SK-N-SH treated with all-trans-retinoic acid at 6 μM for 48 hours (cell line): Measurements from ENCODE around the gene FSHB.

Experiments
- ARNTL ChIP-seq: fragments of 450-650 bp; formaldehyde crosslinking; IDR thresholded peaks from 2 replicates; pipeline ENCODE4 v1.5.0; 2020; ENCODE audit warnings: low read depth, mild to moderate bottlenecking, moderate library complexity, borderline replicate concordance
- CREB5 ChIP-seq: fragments of 250-450 bp; sonication (Bioruptor Pico); IDR thresholded peaks from 2 replicates; pipeline ENCODE4 v1.5.1; 2020; ENCODE audit warnings: low read depth, mild to moderate bottlenecking, moderate library complexity
- ESRRG ChIP-seq: fragments of 250-450 bp; sonication (Bioruptor Pico); IDR thresholded peaks from 2 replicates; pipeline ENCODE4 v1.6.1; 2021; ENCODE audit warnings: mild to moderate bottlenecking
- TOX ChIP-seq: fragments of 250-450 bp; sonication (Bioruptor Pico); IDR thresholded peaks from 2 replicates; pipeline ENCODE4 v1.8.0; 2021; ENCODE audit warnings: mild to moderate bottlenecking, moderate library complexity, borderline replicate concordance
- TSHZ2 ChIP-seq: fragments of 250-450 bp; sonication (Bioruptor Pico); IDR thresholded peaks from 2 replicates; pipeline ENCODE4 v1.5.0; 2020; ENCODE audit warnings: mild to moderate bottlenecking, moderate library complexity
- ZC3H10 ChIP-seq: fragments of 250-450 bp; sonication (Bioruptor Pico); IDR thresholded peaks from 2 replicates; pipeline ENCODE4 v1.5.1; 2021; ENCODE audit warnings: mild to moderate bottlenecking, moderate library complexity
- ZFP30 ChIP-seq: fragments of 450-650 bp; formaldehyde crosslinking; IDR thresholded peaks from 2 replicates; pipeline ENCODE4 v1.5.0; 2022; ENCODE audit warnings: mild to moderate bottlenecking, moderate library complexity
- ZNF70 ChIP-seq: fragments of 450-650 bp; formaldehyde crosslinking; IDR thresholded peaks from 2 replicates; pipeline ENCODE4 v1.5.0; 2020; ENCODE audit warnings: mild to moderate bottlenecking, moderate library complexity
- TF ChIP-seq, protein P1 (sequence below): fragments of 250-450 bp; sonication (Bioruptor Pico); IDR thresholded peaks from 2 replicates; pipeline ENCODE4 v1.8.0; 2020; ENCODE audit warnings: mild to moderate bottlenecking, moderate library complexity, borderline replicate concordance

GRCh38 chr11:30203850-30204249, 27.0 kb upstream of the FSHB start:
- TF ChIP-seq TOX (CRISPR knock-in tag), result no peak
- no peak for TF ChIP-seq ZC3H10 (CRISPR knock-in tag)
- no peak for TF ChIP-seq TSHZ2 (CRISPR knock-in tag)
- no peak for TF ChIP-seq ESRRG (CRISPR knock-in tag)
- TF ChIP-seq ZFP30, result no peak
- no peak for TF ChIP-seq CREB5 (CRISPR knock-in tag)
- no peak for TF ChIP-seq ZNF70 (CRISPR knock-in tag)
- TF ChIP-seq ARNTL (CRISPR knock-in tag), result no peak
- TF ChIP-seq, protein P1, sequence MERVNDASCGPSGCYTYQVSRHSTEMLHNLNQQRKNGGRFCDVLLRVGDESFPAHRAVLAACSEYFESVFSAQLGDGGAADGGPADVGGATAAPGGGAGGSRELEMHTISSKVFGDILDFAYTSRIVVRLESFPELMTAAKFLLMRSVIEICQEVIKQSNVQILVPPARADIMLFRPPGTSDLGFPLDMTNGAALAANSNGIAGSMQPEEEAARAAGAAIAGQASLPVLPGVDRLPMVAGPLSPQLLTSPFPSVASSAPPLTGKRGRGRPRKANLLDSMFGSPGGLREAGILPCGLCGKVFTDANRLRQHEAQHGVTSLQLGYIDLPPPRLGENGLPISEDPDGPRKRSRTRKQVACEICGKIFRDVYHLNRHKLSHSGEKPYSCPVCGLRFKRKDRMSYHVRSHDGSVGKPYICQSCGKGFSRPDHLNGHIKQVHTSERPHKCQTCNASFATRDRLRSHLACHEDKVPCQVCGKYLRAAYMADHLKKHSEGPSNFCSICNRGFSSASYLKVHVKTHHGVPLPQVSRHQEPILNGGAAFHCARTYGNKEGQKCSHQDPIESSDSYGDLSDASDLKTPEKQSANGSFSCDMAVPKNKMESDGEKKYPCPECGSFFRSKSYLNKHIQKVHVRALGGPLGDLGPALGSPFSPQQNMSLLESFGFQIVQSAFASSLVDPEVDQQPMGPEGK (CRISPR knock-in tag), result no peak
